Right lobe of liver (tissue), 6 donors: ENCODE measurements around the gene PRKCZ. TPM values are rescaled to one million over a fixed set of nuclear protein-coding genes. Genes with fewer than 3 reads are reported as not detected.

Experiments
- ATAC-seq, 4 donors: fragments of 200-7000 bp; cut with Tn5 transposase; one replicate each; pipeline ENCODE4 v1.9.1; 2020; ENCODE audit warnings: mild to moderate bottlenecking in 4 of 4, moderate library complexity in 4 of 4
- DNase-seq, 3 donors: peaks; one replicate each; pipeline ENCODE4 v3.0.0-alpha.2; 2020
- H3K27ac ChIP-seq, 3 donors: fragments of 200-600 bp; one replicate each; pipeline ENCODE4 v1.8.0; 2022
- H3K27me3 ChIP-seq, 2 donors: fragments of 200-600 bp; one replicate each; pipeline ENCODE4 v1.8.0; 2022
- H3K36me3 ChIP-seq, 4 donors: fragments of 200-600 bp; sonication (generic) in 1 of 4; one replicate each; pipeline versions ENCODE4 v1.5.1 to v1.8.0; 2017 to 2022; ENCODE audit warnings: control low read depth in 1 of 4
- H3K4me1 ChIP-seq, 4 donors: fragments of 200-600 bp; sonication (generic) in 1 of 4; one replicate each; pipeline versions ENCODE4 v1.5.1 to v1.8.0; 2017 to 2022; ENCODE audit warnings: control low read depth in 1 of 4
- H3K4me3 ChIP-seq, 3 donors: fragments of 200-600 bp; one replicate each; pipeline ENCODE4 v1.8.0; 2022
- H3K9me3 ChIP-seq, 4 donors: fragments of 200-600 bp; sonication (generic) in 1 of 4; one replicate each; pipeline versions ENCODE4 v1.5.1 to v1.8.0; 2017 to 2022; ENCODE audit warnings: control low read depth in 1 of 4
- POLR2A ChIP-seq: fragments of 450-650 bp; IDR thresholded peaks from one replicate; pipeline ENCODE4 v1.6.1; 2017; ENCODE audit warnings: antibody characterized with exemption, mild to moderate bottlenecking
- WGBS: methylation state at CpG from one replicate; pipeline ENCODE4 v1.1.6; 2018; ENCODE audit warnings: low coverage, low lambda C conversion rate; ENCODE audit not compliant: insufficient coverage; ENCODE audit errors: missing lambda C conversion rate; 5-methylcytosine and 5-hydroxymethylcytosine counted together
- intact Hi-C, 2 donors: fragments of 100-400 bp; cut with DNase I; formaldehyde crosslinking; loops; one replicate each; pipeline versions ENCODE4 v1.11.2 to v1.14.1; 2022
- total RNA-seq, 6 experiments: library from RNA; depleted of rRNA in 2 of 6; stranded (reverse); fragments of >200 nt in 2 of 6; fragmentation: NEBNext Ultra II Directional in 3 of 6; extraction: Animal tissue kit (Norgen Biotek cat#: 25700) in 3 of 6; gene quantifications; one replicate each; pipeline versions ENCODE4 v1.1.0 to v1.2.4, GENCODE V29; 2016 to 2023
- TF ChIP-seq, protein P1 (sequence below), 4 donors: fragments of 200-600 bp in 3 of 4; fragments of 450-650 bp in 1 of 4; IDR thresholded peaks; one replicate each; pipeline versions ENCODE4 v1.5.1 to v1.8.0; 2016 to 2022; ENCODE audit warnings: antibody characterized with exemption in 4 of 4, mild to moderate bottlenecking in 2 of 4
- donor health status: DM: no; HTN: yes; CAD: no.
- donor health status: DM: no; HTN: no; CAD: no.
- donor health status: DM: no; HTN: no; CAD: no.
- donor health status: DM: no; HTN: yes; CAD: no.
- donor health status: DM: no; HTN: yes; CAD: no.

PRKCZ gene
- total RNA-seq, 6 experiments from 2014 or later = 10.3 to 20.1 (median 15.8) TPM

DNA sequence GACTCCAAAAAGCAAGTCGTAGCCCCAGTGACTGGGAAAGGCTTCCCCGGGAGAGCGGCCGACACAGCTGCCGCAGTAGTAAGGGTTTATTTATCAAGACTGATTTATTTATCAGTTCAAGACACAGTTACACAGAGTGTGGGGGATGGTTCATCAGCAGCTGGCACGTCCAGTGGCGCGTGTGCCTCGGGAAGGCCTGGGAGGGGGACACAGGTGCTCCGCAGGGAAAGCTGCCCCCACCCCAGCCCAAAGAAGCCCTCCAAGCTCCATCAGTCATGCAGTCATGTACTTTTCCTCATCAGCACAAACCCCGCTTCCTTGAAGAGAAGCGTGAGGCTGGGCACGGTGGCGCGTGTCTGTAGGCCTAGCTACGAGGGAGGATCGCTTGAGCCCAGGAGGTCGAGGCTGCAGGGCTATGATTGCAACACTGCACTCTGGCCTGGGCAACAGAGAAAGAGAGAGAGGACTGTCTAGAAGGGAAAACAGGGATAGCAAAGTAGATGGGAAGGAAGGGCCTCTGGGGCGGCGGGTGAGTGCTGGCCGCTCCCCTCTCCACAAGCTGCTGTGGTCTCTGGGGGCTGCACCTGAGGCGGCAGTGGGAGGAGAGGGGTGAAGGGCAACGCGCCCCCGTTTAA, 53.2 kb downstream of the PRKCZ start:
- H3K4me3 ChIP-seq = no peak overlapping the region
- TF ChIP-seq POLR2A = no peak
- TF ChIP-seq, protein P1, sequence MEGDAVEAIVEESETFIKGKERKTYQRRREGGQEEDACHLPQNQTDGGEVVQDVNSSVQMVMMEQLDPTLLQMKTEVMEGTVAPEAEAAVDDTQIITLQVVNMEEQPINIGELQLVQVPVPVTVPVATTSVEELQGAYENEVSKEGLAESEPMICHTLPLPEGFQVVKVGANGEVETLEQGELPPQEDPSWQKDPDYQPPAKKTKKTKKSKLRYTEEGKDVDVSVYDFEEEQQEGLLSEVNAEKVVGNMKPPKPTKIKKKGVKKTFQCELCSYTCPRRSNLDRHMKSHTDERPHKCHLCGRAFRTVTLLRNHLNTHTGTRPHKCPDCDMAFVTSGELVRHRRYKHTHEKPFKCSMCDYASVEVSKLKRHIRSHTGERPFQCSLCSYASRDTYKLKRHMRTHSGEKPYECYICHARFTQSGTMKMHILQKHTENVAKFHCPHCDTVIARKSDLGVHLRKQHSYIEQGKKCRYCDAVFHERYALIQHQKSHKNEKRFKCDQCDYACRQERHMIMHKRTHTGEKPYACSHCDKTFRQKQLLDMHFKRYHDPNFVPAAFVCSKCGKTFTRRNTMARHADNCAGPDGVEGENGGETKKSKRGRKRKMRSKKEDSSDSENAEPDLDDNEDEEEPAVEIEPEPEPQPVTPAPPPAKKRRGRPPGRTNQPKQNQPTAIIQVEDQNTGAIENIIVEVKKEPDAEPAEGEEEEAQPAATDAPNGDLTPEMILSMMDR (IDR thresholded peaks at IDR 0.05) = no peak
- no peak overlapping the region for H3K27ac ChIP-seq
- DNase-seq (peak in 1 of 3 donors; percentile 48), ATAC-seq (peak in 1 of 4 donors; percentile 54)
- no peaks in the 10 kb centered on the region for H3K9me3 ChIP-seq
- intact Hi-C loops = no loop called here
- WGBS = 82% methylated on average over 10 of the region's 25 CpGs
- H3K36me3 ChIP-seq = no peaks in the 10 kb centered on the region
- H3K27me3 ChIP-seq = no peaks in the 10 kb centered on the region
- peaks cover 0 to 8% (median 0%) of the 10 kb centered on the region in 4 donors for H3K4me1 ChIP-seq

DNA sequence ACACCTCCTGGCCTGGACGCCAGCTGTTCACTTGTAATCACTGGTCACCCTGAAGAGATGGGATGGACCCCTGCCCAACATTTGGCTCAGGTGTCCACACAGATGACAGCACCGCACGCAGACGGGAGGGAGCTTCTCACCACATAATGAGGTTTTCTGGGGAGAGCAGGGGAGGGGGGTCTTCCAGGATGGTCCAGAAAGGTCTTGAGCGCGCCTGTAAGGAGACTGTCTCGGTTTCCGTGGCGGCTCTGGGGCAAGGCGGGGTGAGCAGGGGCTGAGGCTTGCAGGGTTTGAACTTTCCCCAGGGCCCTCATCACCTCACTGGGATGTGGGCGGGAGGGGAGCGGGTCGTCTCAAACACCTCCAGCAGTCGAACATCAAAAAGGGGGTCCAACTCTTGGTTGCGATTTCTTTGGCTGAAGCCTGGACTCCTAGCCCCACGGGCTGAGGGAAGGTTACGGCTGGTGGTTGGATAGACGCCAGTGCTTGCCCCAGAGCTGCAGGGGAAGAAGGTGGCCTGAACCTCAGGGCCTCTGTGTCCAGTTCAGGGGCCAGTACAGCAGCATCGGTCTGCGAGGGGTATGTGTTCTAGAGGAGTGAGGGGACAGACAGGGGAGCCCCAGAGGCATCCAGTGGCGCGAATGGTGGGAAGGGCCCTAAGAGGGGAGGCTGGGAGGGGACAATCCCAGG, 53.8 kb downstream of the PRKCZ start:
- DNase-seq (peak in 1 of 3 donors; percentile 47), ATAC-seq (no peak)
- H3K9me3 ChIP-seq = no peaks in the 10 kb centered on the region
- H3K4me1 ChIP-seq = peaks cover 0 to 8% (median 0%) of the 10 kb centered on the region in 4 donors
- TF ChIP-seq POLR2A = no peak
- TF ChIP-seq, protein P1 (IDR thresholded peaks at IDR 0.05) = no peak
- WGBS = 66% methylated on average over 4 of the region's 22 CpGs
- H3K27me3 ChIP-seq = no peaks in the 10 kb centered on the region
- no peak overlapping the region for H3K27ac ChIP-seq
- no peak overlapping the region for H3K4me3 ChIP-seq
- no peaks in the 10 kb centered on the region for H3K36me3 ChIP-seq
- intact Hi-C loops = no loop called here

DNA sequence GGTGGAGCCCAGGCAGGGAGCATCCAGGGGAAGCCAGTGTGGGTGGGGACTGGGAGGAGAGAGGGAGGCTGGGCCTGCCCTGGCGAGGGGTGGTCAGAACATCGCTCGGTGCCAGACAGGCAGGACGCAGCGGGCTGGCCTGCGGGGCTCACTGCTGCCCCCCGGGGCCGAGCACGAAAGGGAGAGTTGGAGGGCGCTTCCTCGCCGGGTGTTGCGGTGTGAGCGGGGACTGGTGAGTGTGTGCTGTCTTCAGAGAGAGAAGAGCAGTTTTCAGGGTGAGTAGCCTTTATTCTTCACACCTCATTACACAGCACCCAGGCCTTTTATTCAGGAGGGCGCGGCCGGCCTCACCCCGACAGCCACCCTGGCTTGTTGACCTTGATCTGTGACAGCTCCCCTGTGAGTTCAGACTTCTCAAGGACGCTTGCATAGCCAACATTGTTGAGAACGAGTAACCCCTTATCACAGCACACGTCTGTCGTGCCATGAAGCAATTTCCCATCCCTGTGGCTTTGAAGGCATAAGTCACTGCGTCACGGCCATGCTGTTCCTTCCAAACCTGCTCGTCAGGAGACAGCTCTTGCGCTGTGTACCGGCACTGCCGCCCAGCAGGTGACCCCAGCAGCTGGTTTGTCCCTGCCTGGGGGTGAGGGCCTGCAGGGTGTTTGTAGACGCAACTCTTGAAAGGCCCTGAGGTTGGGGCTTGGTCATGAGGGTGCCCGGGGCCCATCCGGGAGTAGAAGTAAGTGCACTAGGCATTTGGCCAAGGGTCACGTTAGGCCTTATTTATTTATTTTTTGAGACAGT, 54.6 kb downstream of the PRKCZ start:
- H3K9me3 ChIP-seq = no peaks in the 10 kb centered on the region
- WGBS = 13% methylated on average over 3 of the region's 32 CpGs
- intact Hi-C loops = no loop called here
- peaks cover 0 to 8% (median 0%) of the 10 kb centered on the region in 4 donors for H3K4me1 ChIP-seq
- H3K4me3 ChIP-seq = no peak overlapping the region
- no peaks in the 10 kb centered on the region for H3K36me3 ChIP-seq
- H3K27ac ChIP-seq = no peak overlapping the region
- peak in 1 of 3 donors; percentile 35 for DNase-seq
- H3K27me3 ChIP-seq = no peaks in the 10 kb centered on the region
- TF ChIP-seq, protein P1 (IDR thresholded peaks at IDR 0.05) = no peak
- no peak for TF ChIP-seq POLR2A
- ATAC-seq = peak; percentile 5 to 65 (median 34)

DNA sequence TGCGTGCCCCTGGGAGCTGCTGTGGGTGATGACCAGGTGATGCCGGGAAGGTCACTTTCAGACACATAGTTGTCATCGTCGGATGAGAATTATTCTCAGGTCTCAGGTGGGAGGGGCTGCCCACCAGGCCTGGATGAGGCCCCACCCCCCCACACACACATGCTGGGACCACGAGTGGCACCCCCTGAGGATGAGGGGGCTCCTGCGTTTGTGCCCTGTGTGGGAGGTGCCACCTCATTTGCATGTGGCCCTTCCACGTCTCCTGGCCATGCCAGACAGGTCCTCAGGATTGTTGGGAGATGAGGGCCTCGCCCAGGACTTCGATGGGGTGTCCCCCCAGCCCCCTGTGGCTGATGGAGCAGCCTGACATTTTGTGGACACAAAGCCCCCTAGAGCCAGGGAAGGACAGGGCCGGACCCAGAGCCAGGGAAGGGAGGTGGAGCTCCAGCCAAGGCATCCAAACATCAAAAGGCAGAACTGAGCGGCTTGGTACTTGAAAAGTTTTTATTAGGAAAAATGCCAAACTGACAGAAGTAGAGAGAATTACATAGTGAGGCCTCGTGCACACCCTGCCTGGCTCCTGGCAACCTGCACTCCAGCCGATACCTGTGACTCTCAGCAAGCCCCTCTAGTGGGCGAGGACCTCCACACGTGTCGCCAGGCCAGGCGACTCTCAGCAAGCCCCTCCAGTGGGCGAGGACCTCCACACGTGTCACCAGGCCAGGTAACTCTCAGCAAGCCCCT, 55.7 kb downstream of the PRKCZ start:
- Histone ChIP-seq H3K36me3 (no peaks in the 10 kb centered on the region), H3K27me3 (no peaks in the 10 kb centered on the region), H3K4me3 (no peak overlapping the region), H3K27ac (no peak overlapping the region), H3K4me1 (peaks cover 0 to 8% (median 0%) of the 10 kb centered on the region in 4 donors), H3K9me3 (no peaks in the 10 kb centered on the region)
- intact Hi-C loops = no loop called here
- TF ChIP-seq POLR2A = no peak
- TF ChIP-seq, protein P1 (IDR thresholded peaks at IDR 0.05) = no peak
- no peak for ATAC-seq
- WGBS = 88% methylated on average over 7 of the region's 19 CpGs
- DNase-seq = peak in 1 of 3 donors; percentile 46
